BE2C (cell line): Measurements from ENCODE around the gene RUBCNL.

ENCODE experiments used
- DNase-seq: peaks from one replicate; pipeline ENCODE4 v3.0.0-alpha.2; 2020
- H3K27me3 ChIP-seq: fragments of 250-450 bp; sonication (Bioruptor Pico); 2 replicates; pipeline ENCODE4 v1.5.1; 2020; ENCODE audit warnings: mild to moderate bottlenecking
- H3K36me3 ChIP-seq: fragments of 250-450 bp; sonication (Bioruptor Pico); 2 replicates; pipeline ENCODE4 v1.5.1; 2020; ENCODE audit warnings: mild to moderate bottlenecking
- H3K4me1 ChIP-seq: fragments of 250-450 bp; sonication (Bioruptor Pico); 2 replicates; pipeline ENCODE4 v1.5.1; 2020
- H3K4me3 ChIP-seq: 2 replicates; pipeline ENCODE4 v1.5.1; 2011; ENCODE audit warnings: low read depth, low read length
- H3K9me3 ChIP-seq: fragments of 250-450 bp; sonication (Bioruptor Pico); 2 replicates; pipeline ENCODE4 v1.5.1; 2020
- TF ChIP-seq, protein P1 (sequence below): IDR thresholded peaks from 2 replicates; pipeline ENCODE4 v1.5.1; 2012; ENCODE audit warnings: mild to moderate bottlenecking, low read depth, low read length

The RUBCNL gene

GRCh38 chr13:46345866-46346265 lies 41.2 kb downstream of the RUBCNL start:
- Histone ChIP-seq H3K4me1 (no peaks in the 10 kb centered on the region), H3K36me3 (no peaks in the 10 kb centered on the region), H3K4me3 (no peak overlapping the region), H3K27me3 (no peaks in the 10 kb centered on the region), H3K9me3 (no peaks in the 10 kb centered on the region)
- TF ChIP-seq, protein P1, sequence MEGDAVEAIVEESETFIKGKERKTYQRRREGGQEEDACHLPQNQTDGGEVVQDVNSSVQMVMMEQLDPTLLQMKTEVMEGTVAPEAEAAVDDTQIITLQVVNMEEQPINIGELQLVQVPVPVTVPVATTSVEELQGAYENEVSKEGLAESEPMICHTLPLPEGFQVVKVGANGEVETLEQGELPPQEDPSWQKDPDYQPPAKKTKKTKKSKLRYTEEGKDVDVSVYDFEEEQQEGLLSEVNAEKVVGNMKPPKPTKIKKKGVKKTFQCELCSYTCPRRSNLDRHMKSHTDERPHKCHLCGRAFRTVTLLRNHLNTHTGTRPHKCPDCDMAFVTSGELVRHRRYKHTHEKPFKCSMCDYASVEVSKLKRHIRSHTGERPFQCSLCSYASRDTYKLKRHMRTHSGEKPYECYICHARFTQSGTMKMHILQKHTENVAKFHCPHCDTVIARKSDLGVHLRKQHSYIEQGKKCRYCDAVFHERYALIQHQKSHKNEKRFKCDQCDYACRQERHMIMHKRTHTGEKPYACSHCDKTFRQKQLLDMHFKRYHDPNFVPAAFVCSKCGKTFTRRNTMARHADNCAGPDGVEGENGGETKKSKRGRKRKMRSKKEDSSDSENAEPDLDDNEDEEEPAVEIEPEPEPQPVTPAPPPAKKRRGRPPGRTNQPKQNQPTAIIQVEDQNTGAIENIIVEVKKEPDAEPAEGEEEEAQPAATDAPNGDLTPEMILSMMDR: no peak
- DNase-seq: no peak

DNA sequence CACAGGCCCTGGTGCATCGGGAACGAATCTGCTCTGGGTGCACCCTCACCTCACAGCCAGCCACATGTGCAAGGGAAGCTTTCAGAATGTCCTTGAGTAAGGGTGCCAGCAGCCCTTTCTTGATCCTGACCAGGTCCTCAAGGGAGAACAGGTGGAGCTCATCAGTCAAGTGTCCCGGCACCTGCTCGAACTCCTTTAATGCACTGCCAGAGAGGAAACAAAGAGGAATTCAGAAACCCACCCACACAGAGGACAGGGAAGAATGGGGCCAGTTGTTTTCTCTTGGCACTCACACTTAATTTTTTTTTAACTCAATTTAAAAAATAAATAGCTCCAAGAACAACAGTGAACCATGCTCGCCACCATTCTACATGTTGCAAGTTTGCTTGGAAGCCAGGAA lies 41.7 kb downstream of the RUBCNL start:
- Histone ChIP-seq H3K9me3 (no peaks in the 10 kb centered on the region), H3K4me3 (no peak overlapping the region), H3K36me3 (no peaks in the 10 kb centered on the region), H3K4me1 (no peaks in the 10 kb centered on the region), H3K27me3 (no peaks in the 10 kb centered on the region)
- DNase-seq: no peak
- TF ChIP-seq, protein P1: no peak

DNA sequence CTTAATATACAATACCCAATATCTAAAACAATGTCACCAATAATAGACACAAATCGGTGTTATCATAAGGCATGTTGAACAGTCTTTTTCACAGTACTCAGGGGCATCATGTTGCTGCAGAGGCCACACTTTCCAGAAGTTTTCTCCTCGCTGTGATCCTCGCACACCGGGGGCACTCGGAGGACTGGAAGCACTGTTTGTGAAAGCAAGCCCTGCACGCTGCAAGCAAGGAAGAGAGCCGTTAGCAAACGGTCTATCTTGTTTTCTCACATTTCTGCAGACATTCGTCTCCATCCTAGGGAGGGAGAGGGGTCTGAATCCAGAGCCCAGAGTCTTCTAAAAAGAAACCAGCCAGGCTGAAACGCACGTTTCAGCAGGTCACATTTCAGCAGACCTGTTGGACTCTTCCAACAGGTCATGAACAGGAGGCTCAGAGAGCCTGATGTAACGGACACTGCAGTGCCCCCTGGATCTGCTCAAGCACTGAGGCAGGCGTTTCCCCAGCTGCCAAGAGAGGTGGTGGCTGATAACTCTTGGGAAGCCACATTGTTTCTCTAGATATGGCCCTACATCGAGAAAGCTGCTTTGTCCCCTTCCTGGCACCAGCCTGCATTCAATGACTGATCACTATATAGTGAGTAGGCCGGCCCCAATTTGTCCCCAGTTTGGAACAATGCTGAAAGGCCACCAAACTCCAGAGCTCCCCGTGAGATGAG lies 43.6 kb downstream of the RUBCNL start:
- H3K9me3 ChIP-seq: no peaks in the 10 kb centered on the region

GRCh38 chr13:46342538-46342937 lies 44.5 kb downstream of the RUBCNL start:
- Histone ChIP-seq H3K36me3 (no peaks in the 10 kb centered on the region), H3K27me3 (no peaks in the 10 kb centered on the region), H3K4me3 (no peak overlapping the region), H3K9me3 (no peaks in the 10 kb centered on the region), H3K4me1 (no peaks in the 10 kb centered on the region)
- DNase-seq: no peak
- TF ChIP-seq, protein P1: no peak

More for the DNA sequence above, 43.6 kb downstream of the RUBCNL start:
- no peak for DNase-seq
- Histone ChIP-seq H3K36me3 (no peaks in the 10 kb centered on the region), H3K27me3 (no peaks in the 10 kb centered on the region), H3K4me1 (no peaks in the 10 kb centered on the region), H3K4me3 (no peak overlapping the region)
- TF ChIP-seq, protein P1: no peak

GRCh38 chr13:46341112-46341711 lies 45.8 kb downstream of the RUBCNL start:
- Histone ChIP-seq H3K9me3 (no peaks in the 10 kb centered on the region), H3K27me3 (no peaks in the 10 kb centered on the region), H3K4me3 (no peak overlapping the region), H3K4me1 (no peaks in the 10 kb centered on the region), H3K36me3 (no peaks in the 10 kb centered on the region)
- DNase-seq: no peak
- TF ChIP-seq, protein P1: no peak

DNA sequence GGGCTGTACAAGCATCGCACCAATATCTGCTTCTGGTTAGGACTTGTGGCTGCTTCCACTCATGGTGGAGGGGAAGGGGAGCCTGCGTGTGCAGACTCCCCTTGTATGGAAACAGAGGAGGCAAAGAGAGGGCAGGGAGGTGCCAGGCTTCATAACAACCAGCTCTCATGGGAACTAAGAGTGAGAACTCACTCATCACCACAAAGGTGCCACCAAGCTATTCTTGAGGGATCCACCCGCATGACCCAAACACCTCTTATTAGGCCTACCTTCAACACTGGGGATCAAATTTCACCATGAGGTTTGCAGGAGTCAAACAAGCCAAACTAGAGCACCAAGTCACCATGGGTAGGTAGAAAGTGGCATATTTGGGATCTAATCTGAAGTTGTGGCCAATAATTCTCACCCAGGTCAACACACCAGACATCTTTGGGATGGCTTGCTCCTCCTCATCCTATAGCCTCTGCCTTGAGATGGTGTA lies 46.4 kb downstream of the RUBCNL start:
- Histone ChIP-seq H3K4me1 (no peaks in the 10 kb centered on the region), H3K36me3 (no peaks in the 10 kb centered on the region), H3K27me3 (no peaks in the 10 kb centered on the region), H3K9me3 (no peaks in the 10 kb centered on the region), H3K4me3 (no peak overlapping the region)
- DNase-seq: no peak
- TF ChIP-seq, protein P1: no peak
